Upper lobe of right lung (tissue), 1 donor: ENCODE results near the gene GRIN2C. TPM values are rescaled to one million over a fixed set of nuclear protein-coding genes. Genes with fewer than 3 reads are reported as not detected.

Source experiments
- ATAC-seq: fragments of 200-7000 bp; cut with Tn5 transposase; one replicate; pipeline ENCODE4 v1.9.1; 2020; ENCODE audit warnings: mild to moderate bottlenecking, moderate library complexity
- DNase-seq: peaks from one replicate; pipeline ENCODE4 v3.0.0-alpha.2; 2020
- H3K27ac ChIP-seq: fragments of 200-600 bp; one replicate; pipeline ENCODE4 v1.8.0; 2022
- H3K27me3 ChIP-seq: fragments of 200-600 bp; one replicate; pipeline ENCODE4 v1.8.0; 2022; ENCODE audit warnings: mild to moderate bottlenecking
- H3K36me3 ChIP-seq: fragments of 200-600 bp; one replicate; pipeline ENCODE4 v1.8.0; 2022
- H3K4me1 ChIP-seq: fragments of 200-600 bp; one replicate; pipeline ENCODE4 v1.8.0; 2022
- H3K4me3 ChIP-seq: fragments of 200-600 bp; one replicate; pipeline ENCODE4 v1.8.0; 2022; ENCODE audit warnings: mild to moderate bottlenecking
- H3K9me3 ChIP-seq: fragments of 200-600 bp; one replicate; pipeline ENCODE4 v1.8.0; 2022
- CTCF ChIP-seq: fragments of 200-600 bp; IDR thresholded peaks from one replicate; pipeline ENCODE4 v1.8.0; 2022; ENCODE audit warnings: antibody characterized with exemption
- intact Hi-C: fragments of 100-400 bp; cut with DNase I; formaldehyde crosslinking; loops from one replicate; pipeline ENCODE4 v1.11.0; 2022
- total RNA-seq: library from RNA; stranded (reverse); fragmentation: NEBNext Ultra II Directional; extraction: Animal tissue kit (Norgen Biotek cat#: 25700); gene quantifications from one replicate; pipeline ENCODE4 v1.2.1, GENCODE V29; 2021
- donor health status: DM: no; HTN: yes; CAD: no; lungs with severe emphysema.

Gene GRIN2C
- total RNA-seq, 1 donor from 2014 or later: not detected

DNA sequence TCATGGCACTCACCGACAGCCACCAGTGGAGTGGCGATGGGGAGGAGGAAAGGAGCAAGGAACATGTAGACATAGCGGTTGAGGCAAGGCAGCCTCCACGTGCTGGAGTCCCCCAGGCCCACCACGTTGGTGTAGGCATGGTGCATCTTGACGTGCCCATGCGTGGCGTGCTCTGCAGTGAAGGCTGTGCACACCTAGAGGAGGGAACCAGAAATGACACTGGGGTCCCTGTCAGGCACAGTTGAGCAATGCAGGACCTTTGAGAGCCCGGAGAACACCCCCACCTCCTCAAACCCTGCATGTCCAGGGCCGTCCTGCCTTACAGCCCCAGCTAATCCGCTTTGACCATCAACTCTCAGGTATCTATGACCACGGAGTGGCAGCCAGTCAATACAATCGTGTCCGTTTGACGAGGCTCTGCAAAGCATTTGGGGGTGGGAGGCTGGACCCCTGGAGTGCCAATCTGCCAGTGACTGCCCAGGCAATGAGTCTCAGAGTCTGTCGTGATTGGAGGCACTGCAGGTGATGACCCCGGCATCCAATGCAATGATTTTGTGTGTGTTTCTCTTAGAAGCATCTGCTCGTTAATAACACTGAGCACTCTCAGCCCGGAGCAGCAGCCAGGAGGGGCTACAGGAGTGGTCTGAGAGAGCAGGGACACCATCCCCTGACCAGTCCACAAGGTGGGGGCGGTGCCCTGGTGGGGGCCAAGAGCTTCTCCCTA is 23.0 kb upstream of the GRIN2C start:
- no peaks in the 10 kb centered on the region for H3K9me3 ChIP-seq

GRCh38 chr17:74881073-74881472 is 21.4 kb upstream of the GRIN2C start:
- Histone ChIP-seq H3K9me3 (no peaks in the 10 kb centered on the region), H3K4me3 (no peak overlapping the region), H3K36me3 (no peaks in the 10 kb centered on the region), H3K27me3 (no peaks in the 10 kb centered on the region), H3K27ac (no peak overlapping the region), H3K4me1 (no peaks in the 10 kb centered on the region)
- no peak for ATAC-seq
- DNase-seq: no peak
- TF ChIP-seq CTCF: no peak
- intact Hi-C loops: no loop called here

More for the DNA sequence above, 23.0 kb upstream of the GRIN2C start:
- no peak for ATAC-seq
- no peak overlapping the region for H3K4me3 ChIP-seq
- no peak for TF ChIP-seq CTCF
- no peaks in the 10 kb centered on the region for H3K36me3 ChIP-seq
- H3K4me1 ChIP-seq: no peaks in the 10 kb centered on the region
- intact Hi-C loops: no loop called here
- no peaks in the 10 kb centered on the region for H3K27me3 ChIP-seq
- no peak overlapping the region for H3K27ac ChIP-seq
- DNase-seq: no peak

GRCh38 chr17:74879308-74879707 is 19.6 kb upstream of the GRIN2C start:
- no peak overlapping the region for H3K27ac ChIP-seq
- intact Hi-C loops: no loop called here
- no peaks in the 10 kb centered on the region for H3K36me3 ChIP-seq
- TF ChIP-seq CTCF: no peak
- H3K4me3 ChIP-seq: no peak overlapping the region
- DNase-seq (no peak), ATAC-seq (no peak)
- no peaks in the 10 kb centered on the region for H3K9me3 ChIP-seq
- H3K4me1 ChIP-seq: no peaks in the 10 kb centered on the region
- no peaks in the 10 kb centered on the region for H3K27me3 ChIP-seq

- DNase-seq (no peak), ATAC-seq (no peak)
- Histone ChIP-seq H3K4me3 (no peak overlapping the region), H3K36me3 (no peaks in the 10 kb centered on the region), H3K4me1 (peaks cover 4% of the 10 kb centered on the region), H3K9me3 (no peaks in the 10 kb centered on the region), H3K27ac (no peak overlapping the region), H3K27me3 (no peaks in the 10 kb centered on the region)
- intact Hi-C loops: no loop called here
- no peak for TF ChIP-seq CTCF
Observed at GRCh38 chr17:74878658-74879057, 19.0 kb upstream of the GRIN2C start.

- peaks cover 4% of the 10 kb centered on the region for H3K4me1 ChIP-seq
- no peak for TF ChIP-seq CTCF
- no peaks in the 10 kb centered on the region for H3K36me3 ChIP-seq
- H3K27ac ChIP-seq: no peak overlapping the region
- H3K27me3 ChIP-seq: no peaks in the 10 kb centered on the region
- ATAC-seq: no peak
- no peak overlapping the region for H3K4me3 ChIP-seq
- no peak for DNase-seq
- no peaks in the 10 kb centered on the region for H3K9me3 ChIP-seq
- intact Hi-C loops: no loop called here
Observed at GRCh38 chr17:74877592-74878548, 18.2 kb upstream of the GRIN2C start.
